Activated CD4-positive, alpha-beta T cell treated with anti-CD3 and anti-CD28 coated beads, Interleukin-2, amount 50 U/mL, for 48 hours (primary cell): ENCODE data around the gene ZNF174.
A peak's percentile ranks its signal among the peaks of the same experiment; 100 is the strongest.

Experiments
- DNase-seq, 2 experiments: peaks; one replicate each; pipeline ENCODE4 v3.0.0-alpha.2; 2020

The ZNF174 gene

GRCh38 chr16:3444032-3444388 lies 43.0 kb downstream of the ZNF174 start:
- DNase-seq, result peak; percentile 27 to 47

- DNase-seq, result no peak
These were observed 53.1 kb downstream of the ZNF174 start for GRCh38 chr16:3454093-3454492.

DNA sequence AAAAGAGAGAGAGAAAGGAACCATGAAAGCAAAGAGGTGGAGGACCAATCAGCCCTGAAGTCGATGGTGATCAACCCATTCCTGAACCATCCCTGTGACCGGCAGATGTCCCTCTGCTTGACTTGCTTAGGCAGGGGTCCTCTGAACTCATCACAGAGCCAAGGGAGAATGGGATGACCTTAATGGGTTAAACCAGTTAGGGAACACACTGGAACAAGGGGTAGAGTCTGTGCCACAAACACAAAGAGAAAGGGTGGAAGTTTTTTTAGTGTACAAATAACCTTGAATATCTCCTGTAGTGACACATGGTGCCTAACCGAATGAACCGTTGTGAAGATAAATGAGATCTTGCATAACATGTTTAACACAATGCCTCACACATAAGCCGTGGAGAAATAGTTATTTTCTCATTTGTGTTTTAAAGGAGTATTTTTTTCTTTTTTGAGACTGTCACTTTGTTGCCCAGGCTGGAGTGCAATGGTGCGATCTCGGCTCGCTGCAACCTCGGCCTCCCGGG lies 53.7 kb downstream of the ZNF174 start:
- no peak for DNase-seq

DNA sequence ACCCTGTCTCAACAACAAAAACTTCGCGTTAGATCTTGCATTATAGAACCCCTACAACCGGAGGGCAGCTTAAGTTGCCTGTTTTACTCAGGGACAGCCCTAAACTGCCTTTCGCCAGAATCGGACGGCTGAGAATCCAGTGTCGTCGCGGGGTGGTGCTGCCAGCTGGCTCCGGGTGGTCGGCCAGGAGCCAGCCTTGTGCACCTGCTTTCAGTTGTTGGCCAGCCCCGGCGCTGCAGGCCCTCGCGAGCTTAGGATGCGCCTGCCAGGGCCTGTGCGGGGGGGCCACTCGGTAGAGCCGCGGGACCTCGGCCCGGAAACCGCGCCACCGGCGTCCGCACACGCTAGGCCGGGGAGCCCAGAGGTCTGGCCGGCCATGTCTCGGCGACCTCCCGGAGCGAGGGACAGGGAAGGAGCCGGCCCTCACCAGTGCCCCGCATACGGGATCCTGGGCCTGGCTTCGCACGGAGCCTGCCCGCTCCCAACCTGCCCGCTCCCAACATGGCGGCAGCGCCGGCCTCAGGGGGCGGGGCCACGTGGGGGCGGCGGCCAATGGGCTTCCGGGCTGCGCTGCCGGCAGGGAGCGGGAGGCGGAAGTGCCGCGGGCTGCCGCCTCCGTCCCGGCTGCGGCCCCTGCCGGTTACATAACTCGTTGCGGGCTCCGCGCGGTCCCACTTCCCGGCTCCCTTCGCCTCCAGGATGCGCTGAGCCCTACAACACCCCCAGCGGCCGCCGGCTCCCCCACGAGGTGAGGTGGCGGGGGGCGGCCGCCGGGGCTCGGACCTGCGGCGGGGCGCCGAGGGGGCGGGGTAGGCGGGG lies 56.6 kb downstream of the ZNF174 start:
- DNase-seq, result peak; percentile 86 to 89

DNA sequence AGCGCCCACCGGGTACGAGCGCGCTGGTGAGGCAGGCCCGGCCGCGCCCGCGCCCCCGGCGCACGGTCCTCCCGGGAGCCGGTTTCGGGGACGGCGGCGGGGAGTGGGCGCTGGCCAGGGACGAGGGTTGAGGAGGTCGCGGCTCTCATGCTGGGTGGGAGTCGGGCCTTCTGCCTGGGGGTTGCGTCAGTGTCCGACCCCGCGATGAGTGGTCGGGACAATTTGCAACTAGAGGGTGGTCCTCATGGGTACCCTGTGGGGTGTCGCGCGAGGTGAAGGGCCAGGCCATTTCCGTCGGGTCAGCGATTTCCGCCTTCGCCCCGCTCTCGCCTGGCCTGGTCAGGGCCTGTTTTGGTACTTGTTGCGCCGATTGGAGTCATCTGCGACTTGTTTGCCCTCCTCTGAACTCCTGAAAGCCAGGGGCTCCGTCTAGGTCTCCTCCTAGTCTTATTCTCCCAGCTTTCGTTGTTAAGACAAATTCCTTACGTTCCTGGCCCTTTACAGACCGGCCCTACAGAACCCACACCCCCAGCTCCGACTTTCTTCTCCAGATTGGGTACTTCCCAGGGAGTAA lies 57.4 kb downstream of the ZNF174 start:
- peak in 1 of 2 experiments; percentile 18 for DNase-seq

DNA sequence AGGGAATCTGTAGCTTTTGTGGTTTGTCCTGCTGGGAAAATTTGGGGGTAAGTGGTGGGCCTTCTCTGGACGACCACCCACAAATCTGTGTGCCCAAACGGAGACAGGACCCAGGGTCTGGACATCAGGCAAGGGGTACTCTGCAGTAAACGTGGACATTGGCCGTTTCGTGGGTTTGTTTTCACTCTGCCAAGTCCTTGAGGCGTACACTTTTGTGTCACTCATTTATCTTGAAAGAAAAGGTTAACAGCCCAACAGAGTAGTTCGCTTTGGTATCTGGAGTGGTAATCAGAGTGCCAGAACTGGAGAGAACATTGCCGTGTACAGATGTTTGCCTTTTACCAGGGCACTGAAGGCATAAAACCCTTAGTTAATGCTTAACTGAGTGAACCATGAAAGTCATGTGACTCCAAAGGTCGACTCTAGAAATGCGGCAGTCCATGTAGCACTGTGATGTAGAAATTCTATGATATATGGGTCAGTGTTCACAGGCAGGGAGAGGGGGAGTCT lies 57.9 kb downstream of the ZNF174 start:
- no peak for DNase-seq
